GM18498 (cell line): ENCODE results near the gene SULT2B1.
"Not testable (repeated sequence)": the region's sequence is repeated elsewhere in the genome, so short reads cannot be mapped to it uniquely, and the experiment has no call there.

ENCODE experiments used
- ATAC-seq: cut with Tn5 transposase; IDR thresholded peaks from one replicate; pipeline ENCODE4 v1.9.1; 2021; ENCODE audit warnings: mild to moderate bottlenecking, moderate library complexity; ENCODE audit not compliant: unreplicated experiment

Gene SULT2B1

GRCh38 chr19:48524732-48525131, 27.2 kb upstream of the SULT2B1 start:
- ATAC-seq: no peak

- ATAC-seq: no peak
Observed at GRCh38 chr19:48529156-48529555, 22.8 kb upstream of the SULT2B1 start.

- ATAC-seq: no peak
Observed at GRCh38 chr19:48530066-48530720, 21.8 kb upstream of the SULT2B1 start.

DNA sequence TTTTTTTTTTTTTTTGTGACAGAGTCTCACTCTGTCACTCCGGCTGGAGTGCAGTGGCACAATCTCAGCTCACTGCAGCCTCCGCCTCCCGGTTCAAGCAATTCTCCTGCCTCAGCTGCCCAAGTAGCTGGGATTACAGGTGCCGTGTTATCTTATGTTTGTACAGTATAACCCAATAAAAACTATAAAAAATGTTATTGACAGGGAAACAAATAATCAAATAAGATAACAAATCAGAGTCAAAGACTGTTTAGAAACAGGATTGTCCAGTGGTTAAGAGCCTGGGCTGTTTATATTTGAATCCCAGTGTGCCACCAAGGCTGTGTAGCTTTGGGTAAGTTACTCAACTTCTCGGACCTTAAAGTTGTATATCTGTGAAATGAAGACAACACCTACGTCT, 21.2 kb upstream of the SULT2B1 start:
- ATAC-seq: no peak

- no peak for ATAC-seq
Observed at GRCh38 chr19:48533770-48534169, 18.2 kb upstream of the SULT2B1 start.

DNA sequence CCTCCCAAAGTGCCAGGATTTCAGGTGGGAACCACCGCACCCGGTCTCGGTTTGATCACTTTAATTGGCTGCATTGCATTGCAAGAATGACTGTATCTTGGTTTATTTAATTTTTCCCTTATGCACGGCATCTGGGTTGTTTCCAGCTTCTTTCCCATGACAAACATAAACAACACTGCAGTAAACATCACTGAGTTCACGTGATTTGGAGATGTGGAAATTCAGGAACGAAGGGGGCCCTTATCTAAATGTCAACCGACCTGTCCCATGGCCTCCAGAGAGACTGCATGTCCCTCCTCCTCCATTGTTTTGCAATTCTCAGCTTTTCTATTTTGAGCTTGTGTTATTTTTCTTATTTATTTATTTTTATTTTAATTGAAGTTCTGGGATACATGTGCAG, 14.4 kb upstream of the SULT2B1 start:
- ATAC-seq: no peak

- not testable (repeated sequence) for ATAC-seq
Observed at GRCh38 chr19:48538057-48538456, 13.9 kb upstream of the SULT2B1 start.

DNA sequence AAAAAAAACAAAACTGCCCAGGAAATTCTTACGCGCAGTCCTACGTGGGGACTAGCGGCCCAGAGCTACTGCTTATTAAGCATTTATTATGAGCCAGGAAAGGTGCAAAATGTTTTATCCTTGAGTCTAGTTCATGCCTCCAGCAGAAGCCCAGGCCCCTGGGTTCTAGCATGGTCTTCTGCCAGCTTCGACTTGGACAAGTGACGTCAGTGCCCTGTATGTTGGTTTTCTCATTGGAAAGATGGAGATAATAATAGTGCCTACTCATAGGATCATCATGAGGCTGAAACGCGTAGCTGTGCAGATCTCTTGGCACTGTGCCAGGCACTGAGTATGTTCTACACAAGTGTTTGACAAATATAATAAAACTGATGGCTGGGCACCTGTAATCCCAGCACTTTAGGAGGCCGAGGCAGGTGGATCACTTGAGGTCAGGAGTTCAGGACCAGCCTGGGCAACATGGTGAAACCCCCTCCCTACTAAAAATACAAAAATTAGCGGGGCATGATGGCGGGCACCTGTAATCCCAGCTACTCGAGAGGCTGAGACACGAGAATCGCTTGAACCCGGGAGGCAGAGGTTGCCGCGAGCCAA, 12.4 kb upstream of the SULT2B1 start:
- no peak for ATAC-seq

DNA sequence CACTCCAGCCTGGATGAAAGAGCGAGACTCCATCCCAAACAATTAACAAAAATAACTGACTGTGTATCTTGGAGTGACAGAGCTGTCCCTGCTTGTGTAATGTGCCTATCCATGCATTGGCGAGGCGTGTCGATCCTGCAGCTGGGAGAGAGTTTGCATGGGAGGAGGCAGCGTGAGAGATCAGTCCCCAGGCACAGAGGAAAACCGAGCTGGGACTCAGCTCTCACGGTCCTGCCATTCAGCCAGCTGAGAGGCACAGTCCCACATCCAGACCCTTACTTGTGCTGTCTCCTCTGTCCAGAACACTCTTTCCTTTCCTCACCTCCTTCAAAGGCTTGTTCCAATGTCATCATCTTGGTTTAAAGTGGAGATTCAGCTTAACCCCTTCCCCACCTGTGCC, 11.9 kb upstream of the SULT2B1 start:
- no peak for ATAC-seq

DNA sequence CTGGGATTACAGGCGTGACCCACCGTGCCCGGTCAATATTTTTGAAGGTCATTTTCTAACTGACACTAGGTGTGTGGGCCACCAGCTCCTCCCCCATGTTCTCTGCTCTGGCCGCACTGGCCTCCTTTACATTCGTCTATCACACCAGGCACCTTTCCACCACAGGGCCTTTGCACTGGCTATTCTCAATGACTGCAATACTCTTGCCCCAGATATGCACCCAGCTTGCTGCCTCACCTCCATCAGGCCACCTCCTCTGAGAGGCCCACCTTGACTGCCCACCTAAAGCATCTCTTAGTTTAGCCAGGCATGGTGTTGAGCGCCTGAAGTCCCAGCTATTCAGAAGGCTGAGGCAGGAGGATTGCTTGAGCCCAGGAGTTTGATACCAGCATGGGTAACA, 10.2 kb upstream of the SULT2B1 start:
- no peak for ATAC-seq

- ATAC-seq: no peak
Observed at GRCh38 chr19:48543121-48543710, 8.8 kb upstream of the SULT2B1 start.

DNA sequence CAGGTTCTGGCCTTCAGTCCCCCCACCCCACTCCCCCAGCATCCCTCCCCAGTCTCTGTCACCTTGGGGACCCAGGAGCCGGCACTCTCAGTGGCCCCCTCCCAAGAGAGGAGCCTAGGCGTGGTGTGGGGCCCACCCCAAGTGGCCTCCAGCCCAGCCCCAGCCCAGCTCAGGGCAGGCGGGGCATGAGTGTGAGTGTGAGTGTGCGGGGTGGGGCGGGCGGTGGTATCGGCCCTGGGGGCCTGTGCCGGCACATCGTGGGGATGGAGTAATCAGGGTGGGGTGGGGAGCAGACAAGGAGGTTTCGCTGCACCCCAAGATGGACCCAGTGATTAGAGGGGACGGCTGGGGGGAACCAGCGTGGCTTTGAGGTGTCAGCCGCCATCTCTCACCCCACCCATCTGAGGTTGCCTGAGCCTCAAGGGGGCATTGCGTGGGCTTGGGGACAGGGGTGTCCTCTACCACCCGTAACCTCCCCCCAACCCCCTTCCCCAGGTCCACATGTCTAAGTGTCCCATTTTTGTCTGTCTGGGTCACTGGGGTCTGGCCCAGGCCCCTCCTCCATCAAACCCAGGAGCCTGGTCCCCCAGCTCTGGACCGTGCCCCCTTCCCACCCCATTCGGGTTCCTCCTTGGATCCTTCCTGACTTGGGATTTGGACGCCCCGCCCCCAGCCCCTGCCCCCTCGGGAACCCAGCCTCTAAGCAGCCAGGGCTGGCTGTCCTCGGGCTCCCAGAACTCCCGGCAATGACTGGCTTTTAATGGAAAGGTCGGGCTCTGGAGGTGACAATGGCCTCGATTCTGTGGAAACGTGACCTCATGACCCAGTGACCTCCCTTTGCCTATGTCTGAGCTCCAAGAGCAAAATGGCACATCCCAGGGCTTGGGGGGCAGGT, 6.9 kb upstream of the SULT2B1 start:
- ATAC-seq: no peak

DNA sequence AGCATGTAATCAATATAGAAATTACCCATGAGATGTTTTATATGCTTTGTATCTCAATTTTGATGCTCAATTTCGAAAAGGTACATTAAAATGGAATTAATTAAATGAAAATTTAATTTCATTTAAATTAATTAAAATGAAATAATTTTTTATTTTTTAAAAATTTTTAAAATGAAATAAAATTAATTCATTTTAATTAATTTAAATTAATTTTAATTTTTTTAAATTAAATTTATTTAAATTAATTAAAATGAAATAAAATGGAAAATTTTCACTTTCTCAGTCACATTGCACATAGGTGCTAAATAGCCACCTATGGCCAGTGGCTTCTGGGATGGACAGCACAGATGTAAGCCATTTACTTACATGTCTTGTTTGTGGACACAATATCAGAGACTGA, 4.2 kb upstream of the SULT2B1 start:
- no peak for ATAC-seq

DNA sequence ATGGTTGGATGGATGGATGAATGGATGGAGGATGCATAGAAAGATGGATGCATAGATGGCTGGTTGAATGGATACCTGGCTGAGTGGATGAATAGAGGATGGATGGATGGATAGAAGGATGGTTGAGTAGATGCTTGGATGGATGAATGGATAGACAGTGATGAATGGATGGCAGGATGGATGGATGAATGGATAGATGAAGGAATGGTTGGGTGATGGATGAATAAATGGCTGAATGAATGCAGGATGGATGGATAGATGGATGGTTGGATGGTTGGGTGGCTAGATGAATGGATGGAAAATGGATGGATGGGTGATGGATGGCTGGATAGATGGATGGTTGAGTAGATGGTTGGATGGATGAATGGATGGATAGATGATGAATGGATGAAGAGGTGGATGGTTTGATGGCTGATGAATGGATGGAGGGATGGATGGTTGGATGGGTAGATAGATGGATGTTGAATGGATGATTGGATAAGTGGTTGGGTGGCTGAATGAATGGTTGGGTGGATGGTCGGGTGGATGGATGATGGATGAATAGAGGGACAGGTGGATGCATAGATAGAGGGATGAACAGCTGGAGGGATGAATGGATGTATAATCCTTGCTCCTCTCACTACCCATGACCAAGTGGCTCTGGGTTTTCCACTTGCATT, 3.6 kb upstream of the SULT2B1 start:
- ATAC-seq: no peak

DNA sequence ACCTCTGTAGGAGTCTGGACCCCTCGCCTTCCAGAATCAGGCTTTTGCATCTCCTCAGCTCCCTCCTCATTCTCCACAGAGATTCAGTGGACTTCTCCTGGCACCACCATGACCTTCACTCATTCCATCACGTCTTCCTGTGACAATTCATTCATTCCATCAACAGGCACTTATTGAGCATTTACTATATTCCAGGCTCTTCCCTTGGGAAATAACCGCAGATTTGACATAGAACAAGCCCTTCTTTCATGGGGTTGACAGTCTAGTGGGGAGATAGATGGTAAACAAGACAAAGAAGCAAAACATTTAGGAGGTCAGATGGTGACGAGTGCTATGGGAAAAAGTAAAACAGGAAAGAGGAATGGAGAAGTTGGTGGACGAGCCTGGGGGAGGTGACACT, 2.6 kb upstream of the SULT2B1 start:
- ATAC-seq: no peak

DNA sequence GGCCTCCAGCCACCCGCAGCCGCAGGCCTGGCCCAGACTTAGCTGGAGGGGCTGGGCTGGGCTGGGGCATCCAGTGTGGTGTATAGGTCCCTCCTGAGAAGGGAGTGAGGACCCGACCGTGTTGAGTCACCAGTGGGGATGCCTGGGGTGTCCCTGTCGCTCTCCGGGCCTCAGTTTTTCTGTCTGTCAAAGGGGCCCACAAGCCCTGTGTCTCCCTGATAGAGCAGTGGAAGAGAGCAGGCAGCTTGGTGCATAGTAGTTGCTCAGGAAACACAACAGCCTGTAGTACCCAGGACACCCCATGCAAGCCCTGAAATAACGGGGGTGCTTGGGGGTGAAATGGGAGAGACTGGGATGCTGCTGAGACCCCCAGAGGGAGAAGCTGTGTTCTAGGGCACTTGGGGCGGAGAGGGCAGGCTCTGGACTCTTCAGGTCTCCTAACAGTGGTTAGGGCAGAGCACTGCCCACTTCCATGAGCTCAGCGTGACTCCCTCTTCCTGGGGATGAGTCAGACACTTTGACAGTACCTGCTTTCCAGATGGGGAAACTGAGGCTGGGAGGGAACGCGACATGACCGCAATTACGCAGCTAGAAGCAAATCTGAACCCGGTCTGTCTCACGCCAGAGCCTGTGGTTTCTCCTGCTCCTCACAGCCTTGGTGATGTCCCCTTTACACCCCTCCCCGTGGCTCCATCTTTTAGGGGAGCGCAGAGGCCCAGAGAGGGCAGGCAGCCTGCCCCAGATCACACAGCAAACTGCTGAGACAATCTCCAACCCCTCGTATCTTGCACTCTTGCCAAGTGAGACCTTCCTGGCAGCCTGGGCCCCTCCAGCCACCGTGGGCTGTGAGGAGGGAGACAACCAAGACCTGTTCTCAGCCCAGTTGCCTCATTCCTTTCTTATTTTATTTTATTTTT, 692 bp downstream of the SULT2B1 start:
- ATAC-seq: no peak

- ATAC-seq: no peak
Observed at GRCh38 chr19:48553676-48554384, 1.9 kb downstream of the SULT2B1 start.

DNA sequence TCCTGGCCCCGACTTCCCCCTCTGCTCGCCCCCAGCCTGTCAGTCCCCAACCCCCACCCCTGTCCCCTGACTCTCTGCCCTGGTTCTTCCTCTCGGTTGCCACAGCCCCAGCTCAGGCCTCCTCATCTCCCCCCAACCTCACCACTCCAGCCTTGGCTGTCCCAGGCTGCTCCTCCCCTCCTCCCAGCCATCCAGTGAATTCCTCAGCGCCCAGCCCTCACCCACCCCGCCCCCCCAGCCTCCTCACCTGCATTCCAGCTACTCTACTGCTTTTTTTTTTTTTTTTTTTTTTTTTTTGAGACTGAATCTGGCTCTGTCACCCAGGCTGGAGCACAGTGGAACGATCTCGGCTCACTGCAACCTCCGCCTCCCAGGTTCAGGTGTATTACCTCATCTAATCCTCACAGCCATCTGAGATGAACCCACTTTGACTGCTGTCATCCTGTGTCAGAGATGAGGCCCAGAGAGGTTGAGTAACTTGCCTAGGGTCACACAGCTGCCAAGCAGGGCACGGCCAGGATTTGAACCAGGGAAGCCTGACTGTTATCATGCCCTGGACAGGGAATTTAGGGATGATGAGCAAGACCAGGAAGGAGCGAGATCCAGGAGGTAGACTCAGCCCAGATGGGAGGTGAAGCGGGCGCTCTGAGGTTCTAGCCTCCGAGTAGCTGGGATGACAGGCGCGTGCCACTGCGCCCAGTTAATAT, 2.6 kb downstream of the SULT2B1 start:
- ATAC-seq: no peak

- no peak for ATAC-seq
Observed at GRCh38 chr19:48556163-48556562, 4.2 kb downstream of the SULT2B1 start.
